Thyroid gland (tissue), 4 donors: ENCODE results near the gene PLXNC1.

Source experiments
- CTCF ChIP-seq, 6 experiments: fragments of 200-600 bp in 3 of 6; fragments of 450-650 bp in 3 of 6; sonication (generic) in 3 of 6; IDR thresholded peaks; one replicate each; pipeline ENCODE4 v1.5.1; 2016 to 2019; ENCODE audit warnings: antibody characterized with exemption in 6 of 6, mild to moderate bottlenecking in 2 of 6, inconsistent platforms in 1 of 6, moderate library complexity in 1 of 6
- POLR2A ChIP-seq, 2 donors: fragments of 450-650 bp; IDR thresholded peaks; one replicate each; pipeline ENCODE4 v1.6.1; 2017; ENCODE audit warnings: antibody characterized with exemption in 2 of 2, mild to moderate bottlenecking in 2 of 2, moderate library complexity in 1 of 2

DNA sequence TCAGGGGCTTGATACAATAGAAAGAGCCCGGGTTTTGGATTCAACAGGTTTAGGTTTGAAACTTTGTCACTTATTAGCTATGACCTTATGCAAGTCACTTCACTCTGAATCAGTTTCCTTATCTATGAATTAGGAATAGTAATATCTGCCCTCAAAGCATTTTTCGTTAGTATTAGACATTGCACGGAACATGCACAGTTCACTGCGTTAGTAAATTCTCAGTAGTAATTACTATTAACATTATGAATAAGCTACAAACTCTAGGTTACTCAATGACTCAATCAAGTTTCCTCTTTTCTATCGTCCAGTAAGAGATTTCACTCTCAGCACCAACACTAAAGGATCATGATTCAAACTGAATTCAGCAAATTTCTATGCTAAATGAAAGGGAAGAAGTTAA lies 161.0 kb downstream of the PLXNC1 start:
- TF ChIP-seq CTCF (IDR thresholded peaks at IDR 0.05) (no peak), POLR2A (IDR thresholded peaks at IDR 0.05) (no peak)
